Fibroblast of villous mesenchyme (primary cell): Measurements from ENCODE around the gene GDPD3. TPM values are rescaled to one million over a fixed set of nuclear protein-coding genes. Genes with fewer than 3 reads are reported as not detected.
"Not testable (repeated sequence)": the region's sequence is repeated elsewhere in the genome, so short reads cannot be mapped to it uniquely, and the experiment has no call there.

Source experiments
- DNase-seq: peaks from one replicate; pipeline ENCODE4 v3.0.0-alpha.2; 2010; ENCODE audit warnings: low read depth
- H3K4me3 ChIP-seq: 2 replicates; pipeline ENCODE4 v1.5.1; 2011; ENCODE audit warnings: low read depth, mild to moderate bottlenecking, low read length
- total RNA-seq: library from RNA; depleted of rRNA; stranded (reverse); fragments of >200 nt; gene quantifications from 2 replicates; pipeline ENCODE4 v1.2.3, GENCODE V29; 2012
- TF ChIP-seq, protein P1 (sequence below): IDR thresholded peaks from 2 replicates; pipeline ENCODE4 v1.5.1; 2012; ENCODE audit warnings: low read depth, mild to moderate bottlenecking, low read length; ENCODE audit not compliant: insufficient read depth

The GDPD3 gene
- total RNA-seq, 1 donor, result 0.43 TPM

DNA sequence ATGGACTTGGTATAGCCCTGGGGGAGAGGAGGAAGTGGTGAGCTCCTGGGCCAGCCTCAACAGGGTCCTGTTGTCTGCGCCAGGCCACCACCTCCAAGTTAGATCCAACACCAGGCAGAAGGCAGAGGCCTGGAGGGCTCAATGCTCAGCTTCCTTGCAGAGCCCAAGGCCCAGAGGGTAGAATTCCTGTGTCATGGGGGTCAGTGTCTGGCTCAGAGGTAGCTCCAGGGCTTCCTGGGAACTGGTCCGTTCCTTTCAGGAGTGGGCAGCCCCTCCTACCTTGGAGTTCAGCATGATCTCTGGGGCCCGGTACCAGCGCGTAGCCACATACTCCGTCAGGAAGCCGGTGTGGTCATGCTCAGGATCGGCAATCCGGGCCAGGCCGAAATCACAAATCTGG lies 4.4 kb upstream of the GDPD3 start:
- TF ChIP-seq, protein P1, sequence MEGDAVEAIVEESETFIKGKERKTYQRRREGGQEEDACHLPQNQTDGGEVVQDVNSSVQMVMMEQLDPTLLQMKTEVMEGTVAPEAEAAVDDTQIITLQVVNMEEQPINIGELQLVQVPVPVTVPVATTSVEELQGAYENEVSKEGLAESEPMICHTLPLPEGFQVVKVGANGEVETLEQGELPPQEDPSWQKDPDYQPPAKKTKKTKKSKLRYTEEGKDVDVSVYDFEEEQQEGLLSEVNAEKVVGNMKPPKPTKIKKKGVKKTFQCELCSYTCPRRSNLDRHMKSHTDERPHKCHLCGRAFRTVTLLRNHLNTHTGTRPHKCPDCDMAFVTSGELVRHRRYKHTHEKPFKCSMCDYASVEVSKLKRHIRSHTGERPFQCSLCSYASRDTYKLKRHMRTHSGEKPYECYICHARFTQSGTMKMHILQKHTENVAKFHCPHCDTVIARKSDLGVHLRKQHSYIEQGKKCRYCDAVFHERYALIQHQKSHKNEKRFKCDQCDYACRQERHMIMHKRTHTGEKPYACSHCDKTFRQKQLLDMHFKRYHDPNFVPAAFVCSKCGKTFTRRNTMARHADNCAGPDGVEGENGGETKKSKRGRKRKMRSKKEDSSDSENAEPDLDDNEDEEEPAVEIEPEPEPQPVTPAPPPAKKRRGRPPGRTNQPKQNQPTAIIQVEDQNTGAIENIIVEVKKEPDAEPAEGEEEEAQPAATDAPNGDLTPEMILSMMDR, result no peak
- no peak for DNase-seq

DNA sequence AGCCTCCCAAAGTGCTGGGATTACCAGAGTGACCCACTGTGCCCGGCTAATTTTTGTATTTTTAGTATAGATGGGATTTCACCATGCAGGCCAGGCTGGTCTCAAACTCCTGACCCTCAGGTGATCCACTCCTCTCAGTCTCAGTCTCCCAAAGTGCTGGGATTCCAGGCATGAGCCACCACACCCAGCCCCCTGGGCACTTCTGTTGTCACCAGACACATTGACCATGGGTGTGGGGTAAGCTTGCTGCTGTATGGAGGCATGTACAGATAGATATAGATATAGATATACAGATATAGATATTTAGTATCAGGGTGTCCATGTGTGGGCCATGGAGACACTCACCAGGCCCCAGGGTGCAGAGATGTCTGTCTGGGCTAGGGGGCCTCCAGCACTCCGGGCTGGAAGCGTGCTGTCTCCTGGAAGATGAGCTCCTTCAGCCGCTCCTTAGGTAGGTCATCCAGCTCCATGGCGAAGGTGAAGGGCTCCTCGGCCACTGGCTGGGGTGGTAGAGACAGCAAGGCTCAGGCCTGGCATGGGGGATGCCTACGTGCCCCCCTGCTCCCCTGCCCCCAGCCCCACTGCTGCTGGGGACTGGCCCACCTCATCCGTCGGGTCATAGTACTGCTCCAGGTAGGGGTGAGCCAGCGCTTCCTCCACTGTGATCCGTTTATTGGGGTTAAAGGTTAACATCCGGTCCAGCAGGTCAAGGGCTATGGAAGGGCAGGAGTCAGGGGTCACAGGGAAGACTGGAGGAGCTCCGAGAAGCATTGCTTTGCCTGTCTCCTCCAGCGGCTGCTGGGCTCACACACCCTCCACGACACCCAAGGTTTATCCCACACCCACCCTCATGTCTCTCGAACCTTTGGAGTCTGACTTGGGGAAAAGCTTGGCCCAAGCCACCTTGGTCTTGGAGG lies 3.2 kb upstream of the GDPD3 start:
- no peak for DNase-seq
- H3K4me3 ChIP-seq, result no peak overlapping the region
- TF ChIP-seq, protein P1, result no peak

More for the DNA sequence above, 4.4 kb upstream of the GDPD3 start:
- H3K4me3 ChIP-seq, result no peak overlapping the region

DNA sequence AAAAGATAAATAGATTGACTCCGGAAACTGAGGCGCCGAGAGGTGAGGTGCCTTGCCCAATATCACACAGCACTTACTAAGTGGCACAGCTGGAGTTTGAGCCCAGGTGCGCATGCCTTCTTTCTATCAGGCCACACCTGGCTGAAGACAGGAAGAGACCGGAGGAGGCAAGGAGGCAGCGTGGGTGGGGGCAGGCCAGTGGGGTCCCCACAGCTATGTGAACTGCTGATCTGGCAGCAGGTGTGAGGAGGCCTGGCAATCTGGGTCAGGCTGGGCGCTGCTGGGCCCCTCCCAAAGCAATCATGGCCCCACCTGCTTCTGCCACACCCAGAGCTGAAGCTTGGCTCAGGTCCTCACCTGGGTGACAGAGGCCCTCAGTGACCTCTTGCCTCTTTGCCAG lies 1.9 kb upstream of the GDPD3 start:
- no peak for DNase-seq
- TF ChIP-seq, protein P1, result no peak
- H3K4me3 ChIP-seq, result no peak overlapping the region

DNA sequence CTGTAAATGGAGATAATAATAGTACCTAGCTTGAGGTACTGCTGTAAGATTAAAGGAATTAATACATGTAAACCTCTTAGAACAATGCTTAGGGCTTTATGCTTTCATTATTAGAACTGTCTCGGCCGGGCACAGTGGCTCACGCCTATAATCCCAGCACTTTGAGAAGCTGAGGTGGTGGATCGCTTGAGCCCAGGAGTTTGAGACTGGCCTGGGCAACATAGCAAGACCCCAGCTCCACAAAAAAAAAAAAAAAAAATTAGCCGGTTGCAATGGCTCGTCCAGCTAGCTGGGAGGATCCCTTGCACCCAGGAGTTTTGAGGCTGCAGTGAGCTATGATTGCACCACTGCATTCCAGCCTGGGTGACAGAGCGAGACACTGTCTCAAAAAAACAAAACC lies 1.5 kb upstream of the GDPD3 start:
- not testable (repeated sequence) for DNase-seq, H3K4me3 ChIP-seq

DNA sequence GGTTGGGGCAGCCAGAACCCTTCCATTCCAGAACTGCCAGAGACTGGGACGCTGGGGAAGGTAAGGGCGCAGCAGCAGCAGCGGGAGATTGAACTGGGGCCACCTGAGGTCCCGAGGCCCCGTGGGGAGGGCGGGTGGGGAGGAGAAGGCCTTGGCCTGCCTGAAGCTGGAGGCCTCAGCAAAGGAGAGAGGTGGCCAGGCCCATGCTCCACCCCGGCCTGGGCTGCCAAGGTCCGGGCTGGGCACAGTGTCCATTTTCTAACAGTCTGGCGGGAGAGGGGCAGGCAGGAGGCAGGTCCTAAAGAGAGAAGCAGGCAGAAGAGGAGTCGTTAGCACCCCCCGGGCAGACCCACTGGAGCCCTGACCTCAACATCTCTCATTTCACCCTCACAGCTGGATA lies 1.1 kb upstream of the GDPD3 start:
- H3K4me3 ChIP-seq, result no peak overlapping the region
- no peak for DNase-seq
- TF ChIP-seq, protein P1, result no peak

DNA sequence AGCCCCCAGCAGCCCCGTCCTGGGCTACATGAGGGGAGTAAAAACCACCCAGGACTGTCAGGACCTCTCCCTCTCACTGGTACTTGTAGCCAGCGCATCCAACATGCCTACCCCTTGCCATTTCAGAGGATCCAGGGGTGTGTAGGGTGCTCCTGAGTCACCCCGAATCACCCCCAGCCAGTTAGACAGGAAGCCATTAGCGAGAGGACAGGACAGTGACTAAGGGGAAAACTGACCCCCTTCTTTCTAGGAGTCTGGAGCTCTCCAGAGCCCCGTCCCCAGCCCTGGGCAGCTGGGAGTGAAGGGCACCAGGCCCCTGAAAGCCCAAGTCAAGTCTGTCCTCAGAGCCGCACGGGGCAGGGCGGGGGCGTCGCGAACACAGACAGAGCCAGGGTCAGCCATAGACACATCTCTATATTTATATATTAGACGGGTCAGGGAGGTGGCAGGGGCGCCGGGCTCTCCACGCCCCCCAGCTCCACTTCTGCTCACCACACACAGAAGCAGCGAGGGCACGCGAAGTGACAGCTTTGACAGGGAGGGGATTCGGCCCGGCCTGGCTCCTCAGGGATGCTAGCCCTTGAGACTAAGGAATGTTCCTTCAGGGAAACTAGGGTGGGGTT lies 485 bp upstream of the GDPD3 start:
- TF ChIP-seq, protein P1, result no peak
- no peak for DNase-seq
- no peak overlapping the region for H3K4me3 ChIP-seq

DNA sequence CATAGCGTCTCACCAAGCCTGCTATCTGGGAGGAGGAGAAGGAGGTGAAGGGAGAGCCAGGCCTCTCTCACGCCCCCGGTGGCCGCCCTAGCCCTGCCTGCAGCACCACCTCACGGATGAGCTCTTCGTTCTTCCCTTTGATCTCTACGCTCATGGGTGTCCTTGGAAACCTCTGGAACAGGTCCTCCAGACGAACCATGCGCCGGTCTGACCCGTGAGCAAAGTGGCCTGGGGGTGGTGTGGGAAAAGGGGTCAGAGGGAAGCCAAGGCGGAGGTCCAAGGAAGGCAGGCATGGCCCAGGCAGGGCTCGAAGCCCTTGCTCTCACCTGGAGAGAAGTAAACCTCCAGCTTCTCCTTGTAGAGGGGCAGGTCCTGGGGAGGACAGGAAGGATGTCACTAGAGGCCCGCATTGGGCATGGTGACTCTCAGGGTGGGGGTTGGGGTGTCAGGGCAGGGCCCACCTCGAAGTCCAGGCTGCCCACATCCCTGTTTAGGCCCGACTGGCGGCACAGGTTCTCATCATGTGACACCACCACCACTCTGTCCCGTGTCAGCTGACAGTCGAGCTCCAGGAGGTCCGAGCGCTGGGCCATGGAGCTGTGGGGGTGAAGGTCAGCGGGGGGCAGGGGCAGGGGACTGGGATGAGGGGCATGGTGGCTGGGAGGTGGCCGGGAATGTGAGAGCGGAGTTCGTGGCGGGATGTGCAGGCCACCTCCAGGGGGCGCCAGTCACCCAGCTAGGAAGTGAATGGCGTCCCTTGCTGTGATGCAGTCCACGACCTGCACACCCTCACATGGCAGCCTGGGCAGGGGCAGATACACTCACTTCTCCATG lies 923 bp downstream of the GDPD3 start:
- TF ChIP-seq, protein P1, result peak; percentile 64

More for the DNA sequence above, 923 bp downstream of the GDPD3 start:
- no peak overlapping the region for H3K4me3 ChIP-seq
- peak; percentile 68 for DNase-seq
